Effector CD4-positive, alpha-beta T cell (primary cell): ENCODE measurements around the gene CCIN.

Source experiments
- DNase-seq: peaks from one replicate; pipeline ENCODE4 v3.0.0-alpha.2; 2020

CCIN gene

GRCh38 chr9:36192196-36192595, 23.0 kb downstream of the CCIN start:
- DNase-seq = no peak

GRCh38 chr9:36193023-36193422, 23.8 kb downstream of the CCIN start:
- DNase-seq = no peak

GRCh38 chr9:36194326-36195000, 25.3 kb downstream of the CCIN start:
- DNase-seq = no peak

- no peak for DNase-seq
These were observed 35.8 kb downstream of the CCIN start for GRCh38 chr9:36204906-36205547.

GRCh38 chr9:36207016-36207415, 37.8 kb downstream of the CCIN start:
- no peak for DNase-seq

- DNase-seq = no peak
These were observed 38.4 kb downstream of the CCIN start for GRCh38 chr9:36207546-36208012.

- DNase-seq = no peak
These were observed 39.5 kb downstream of the CCIN start for GRCh38 chr9:36208521-36209253.

GRCh38 chr9:36210722-36211121, 41.5 kb downstream of the CCIN start:
- no peak for DNase-seq

GRCh38 chr9:36211510-36211909, 42.3 kb downstream of the CCIN start:
- DNase-seq = no peak

- no peak for DNase-seq
These were observed 44.2 kb downstream of the CCIN start for GRCh38 chr9:36213387-36213786.

- no peak for DNase-seq
These were observed 44.8 kb downstream of the CCIN start for GRCh38 chr9:36213989-36214388.

- DNase-seq = no peak
These were observed 45.4 kb downstream of the CCIN start for GRCh38 chr9:36214571-36214970.

GRCh38 chr9:36217256-36217968, 48.2 kb downstream of the CCIN start:
- no peak for DNase-seq

- no peak for DNase-seq
These were observed 48.8 kb downstream of the CCIN start for GRCh38 chr9:36218011-36218410.

GRCh38 chr9:36218411-36218901, 49.3 kb downstream of the CCIN start:
- no peak for DNase-seq
